ENCODE data around the gene NTPCR.

GRCh38 chr1:233006541-233006973, 56.1 kb downstream of the NTPCR start:
- no peak for TF ChIP-seq POLR2A (IDR thresholded peaks at IDR 0.05)
- TF ChIP-seq CTCF (IDR thresholded peaks at IDR 0.05): no peak
